Activated CD4-positive, CD25-positive, alpha-beta regulatory T cell treated with anti-CD3 and anti-CD28 coated beads, Interleukin-2, amount 50 U/mL, for 72 hours (primary cell): ENCODE measurements around the gene CHEK2.
"Not testable (repeated sequence)": the region's sequence is repeated elsewhere in the genome, so short reads cannot be mapped to it uniquely, and the experiment has no call there.

Experiments
- DNase-seq: peaks from one replicate; pipeline ENCODE4 v3.0.0; 2021

Gene CHEK2

DNA sequence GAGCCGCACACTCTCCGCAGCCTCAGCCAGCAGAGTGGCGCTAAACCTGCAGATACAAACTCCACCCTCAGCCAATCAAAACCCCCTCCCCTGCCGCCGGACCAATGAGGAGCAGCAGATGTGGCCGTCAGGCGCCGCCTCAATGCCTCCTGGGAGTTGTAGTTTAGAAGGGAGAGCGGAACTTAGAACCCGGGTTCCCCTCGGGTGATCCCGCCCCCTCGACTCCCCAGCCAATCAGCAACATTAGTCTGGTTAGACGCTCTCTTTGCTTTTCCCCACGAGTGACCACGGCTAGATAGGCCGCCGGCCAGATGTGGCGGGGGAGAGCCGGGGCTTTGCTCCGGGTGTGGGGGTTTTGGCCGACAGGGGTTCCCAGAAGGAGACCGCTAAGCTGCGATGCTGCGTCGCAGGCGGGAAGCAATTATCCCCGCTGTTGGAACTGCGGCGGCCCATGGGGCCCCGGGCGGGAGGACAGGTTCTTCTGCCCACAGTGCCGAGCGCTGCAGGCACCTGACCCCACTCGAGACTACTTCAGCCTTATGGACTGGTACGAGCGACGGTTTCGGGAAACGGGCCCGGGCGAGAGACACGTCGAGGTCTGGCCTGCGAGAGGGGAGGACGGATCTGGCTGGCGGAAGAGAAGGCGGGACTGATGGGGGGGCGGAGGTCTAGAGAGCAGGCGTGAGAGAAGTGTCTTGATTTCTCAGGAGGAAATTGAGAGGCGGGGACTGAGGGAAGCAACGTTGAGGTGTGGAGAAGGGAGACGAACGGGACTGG, at the start of gene CHEK2, which contains the start of gene HSCB:
TSS of gene CHEK2 (minus strand) at position 36 of the 777 bp plus-strand sequence. CDS start 7,099 bp downstream, outside the sequence.
TSS of gene HSCB (plus strand) at position 255 of the 777 bp plus-strand sequence. CDS start at position 312, 57 bp downstream.
- peak; percentile 93 for DNase-seq

DNA sequence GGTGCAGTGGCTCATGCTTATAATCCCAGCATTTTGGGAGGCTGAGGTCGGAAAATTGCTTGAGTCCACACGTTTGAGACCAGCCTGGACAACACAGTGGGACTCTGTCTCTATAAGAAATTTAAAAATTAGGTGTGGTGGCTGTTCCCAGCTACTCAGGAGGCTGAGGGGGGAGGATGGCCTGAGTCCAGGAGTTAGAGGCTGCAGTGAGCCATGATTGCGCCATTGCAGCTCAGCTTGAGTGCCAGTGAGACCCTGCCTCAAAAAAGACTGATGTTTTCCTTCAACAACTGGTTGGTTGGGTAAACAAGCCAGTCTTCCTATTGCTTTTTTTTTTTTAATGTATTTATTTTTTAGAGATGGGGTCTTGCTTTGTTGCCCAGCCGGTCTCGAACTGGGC, 49.5 kb upstream of the CHEK2 start:
- no peak for DNase-seq

DNA sequence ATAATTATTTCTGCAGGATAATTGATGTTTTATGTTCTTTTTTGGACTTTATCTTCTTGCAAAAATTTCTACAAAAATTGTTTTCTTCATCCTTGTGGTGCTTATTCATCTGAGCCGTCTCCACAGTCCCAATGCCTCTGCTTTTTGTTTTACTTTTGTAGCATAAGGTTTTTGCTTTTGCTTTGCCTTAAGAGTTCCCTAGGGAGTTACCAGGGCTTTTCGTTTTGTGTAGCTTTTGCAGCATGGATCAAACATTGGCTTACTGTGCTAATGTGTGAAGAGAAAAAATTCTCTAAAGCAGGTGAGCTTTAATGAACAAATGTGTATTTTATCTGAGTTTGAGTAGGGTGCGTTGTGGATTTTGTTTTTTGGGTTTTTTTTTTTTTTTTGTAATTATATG, 47.0 kb upstream of the CHEK2 start:
- no peak for DNase-seq

- DNase-seq, result no peak
These were observed 42.4 kb upstream of the CHEK2 start for GRCh38 chr22:28783786-28784671.

DNA sequence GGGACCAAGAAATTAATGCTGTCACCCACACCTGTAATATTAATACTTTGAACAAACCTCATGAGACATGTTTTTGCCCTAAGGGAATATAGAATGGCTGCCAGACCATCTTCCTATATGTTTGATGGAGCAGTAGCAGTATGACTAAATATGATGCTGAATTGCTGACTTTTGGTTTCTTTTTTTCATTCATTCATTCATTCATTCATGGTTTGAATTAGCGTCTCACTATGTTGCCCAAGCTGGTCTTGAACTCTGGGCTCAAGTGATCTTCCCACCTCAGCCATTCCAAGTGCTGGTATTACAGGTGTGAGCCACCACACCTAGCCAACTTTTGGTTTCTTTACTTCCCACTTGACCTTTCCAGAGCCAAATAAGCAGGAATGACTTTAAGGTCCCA, 38.7 kb upstream of the CHEK2 start:
- DNase-seq, result no peak

DNA sequence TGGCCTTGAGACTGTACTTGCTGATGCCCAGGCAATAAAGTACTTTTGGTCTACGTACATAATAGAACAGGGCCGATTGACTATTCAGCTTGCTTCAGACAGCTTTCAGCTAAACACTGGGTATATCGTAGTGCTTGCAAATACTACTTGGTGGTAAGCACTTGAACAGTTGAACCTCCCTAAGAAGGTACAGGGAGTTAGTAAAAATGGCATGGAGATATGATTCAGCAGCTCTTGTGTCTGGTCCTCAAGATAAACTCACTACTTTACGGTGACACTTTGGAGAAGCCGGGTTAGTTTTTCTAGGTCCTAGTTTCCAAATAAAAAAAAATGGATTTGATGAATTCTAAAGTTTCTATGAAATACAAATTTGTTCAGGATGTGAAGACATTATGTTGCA, 38.2 kb upstream of the CHEK2 start:
- no peak for DNase-seq

DNA sequence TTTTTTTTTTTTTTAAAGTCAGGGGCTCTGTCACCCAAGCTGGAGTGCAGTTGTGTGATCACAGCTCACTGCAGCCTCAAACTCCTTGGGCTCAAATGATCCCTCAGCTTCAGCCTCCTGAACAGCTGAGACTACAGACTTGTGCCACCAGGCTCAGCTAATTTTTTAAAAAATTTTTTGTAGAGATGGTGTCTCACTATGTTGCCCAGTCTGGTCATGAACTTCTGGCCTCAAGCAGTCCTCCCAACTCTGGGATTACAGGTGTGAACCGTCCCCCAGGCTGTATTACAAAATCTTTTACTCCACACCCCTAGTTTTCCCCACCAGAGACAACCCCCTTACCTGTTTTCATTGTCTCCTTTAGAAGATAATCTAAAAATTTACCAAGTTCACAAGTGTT, 32.8 kb upstream of the CHEK2 start:
- DNase-seq, result no peak

DNA sequence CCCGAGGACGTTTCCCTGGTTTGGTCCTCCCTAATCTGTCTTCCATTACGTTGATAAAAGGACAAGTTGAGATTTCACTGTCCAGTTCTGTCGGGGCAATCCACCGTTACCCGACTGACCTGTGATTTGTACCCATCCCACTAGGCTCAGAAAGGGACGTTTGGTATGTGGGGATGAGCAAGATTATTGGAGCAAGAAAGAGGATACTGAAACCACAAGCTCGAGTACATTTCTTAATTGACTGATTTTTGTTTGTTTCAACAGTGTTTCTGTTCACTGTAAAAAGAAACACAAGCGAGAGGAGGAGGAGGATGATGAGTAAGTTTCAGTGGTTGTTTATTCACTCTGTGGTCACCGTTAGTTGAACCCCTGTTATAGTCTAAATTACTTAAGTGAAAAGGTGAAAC, 31.8 kb upstream of the CHEK2 start:
- no peak for DNase-seq

- peak; percentile 90 for DNase-seq
These were observed 31.2 kb upstream of the CHEK2 start, which contains the start of gene CCDC117 for GRCh38 chr22:28772633-28773460. Gene CCDC117 (plus strand): TSS chr22:28772695. CDS start chr22:28772850, 155 bp downstream.

GRCh38 chr22:28771195-28771791, 29.7 kb upstream of the CHEK2 start:
- no peak for DNase-seq

DNA sequence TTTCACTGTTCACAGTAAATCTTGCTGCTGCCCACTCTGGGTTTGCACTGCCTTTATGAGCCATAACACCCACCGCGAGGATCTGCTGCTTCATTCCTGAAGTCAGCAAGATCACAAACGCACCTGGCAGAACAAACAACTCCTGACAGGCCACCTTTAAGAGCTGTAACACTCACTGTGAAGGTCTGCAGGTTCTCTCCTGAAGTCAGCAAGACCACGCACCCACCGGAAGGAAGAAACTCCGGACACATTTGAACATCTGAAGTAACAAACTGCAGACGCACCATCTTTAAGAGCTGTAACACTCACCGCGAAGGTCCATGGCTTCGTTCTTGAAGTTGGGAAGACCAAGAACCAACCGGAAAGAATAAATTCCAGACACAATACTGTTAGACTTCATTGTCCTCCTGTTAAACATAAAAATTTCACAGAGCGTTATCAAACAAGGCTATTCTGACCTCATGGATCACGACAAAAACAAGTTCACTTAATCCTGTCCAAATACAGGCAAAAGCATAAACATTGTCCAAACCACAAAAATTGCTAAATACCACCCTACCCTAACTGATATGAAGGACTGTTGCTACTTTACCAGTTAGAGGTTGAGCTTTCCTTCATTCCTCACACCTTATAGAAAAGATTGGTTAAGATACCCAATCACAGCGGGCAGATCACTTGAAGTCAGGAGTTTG, 27.9 kb upstream of the CHEK2 start:
- DNase-seq, result no peak

GRCh38 chr22:28768701-28769393, 27.2 kb upstream of the CHEK2 start:
- DNase-seq, result no peak

DNA sequence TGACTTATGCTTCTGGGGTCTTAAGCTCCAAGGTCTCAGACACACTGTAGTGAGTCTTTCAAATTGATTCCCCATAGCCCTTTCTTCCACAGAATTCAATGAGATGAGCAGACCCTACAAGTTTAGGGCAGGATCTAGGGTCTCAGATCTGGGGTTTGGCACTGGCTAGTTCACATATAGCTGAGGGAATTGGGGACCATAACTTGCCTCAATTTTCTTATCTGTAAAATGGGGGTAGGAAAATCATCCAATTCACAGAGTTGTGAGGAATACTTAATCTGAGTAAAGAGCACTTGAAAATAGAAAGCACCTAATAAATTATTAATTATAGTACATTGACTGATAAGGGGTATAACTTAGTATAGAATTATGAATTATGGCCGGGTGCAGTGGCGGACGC, 25.0 kb upstream of the CHEK2 start:
- no peak for DNase-seq

DNA sequence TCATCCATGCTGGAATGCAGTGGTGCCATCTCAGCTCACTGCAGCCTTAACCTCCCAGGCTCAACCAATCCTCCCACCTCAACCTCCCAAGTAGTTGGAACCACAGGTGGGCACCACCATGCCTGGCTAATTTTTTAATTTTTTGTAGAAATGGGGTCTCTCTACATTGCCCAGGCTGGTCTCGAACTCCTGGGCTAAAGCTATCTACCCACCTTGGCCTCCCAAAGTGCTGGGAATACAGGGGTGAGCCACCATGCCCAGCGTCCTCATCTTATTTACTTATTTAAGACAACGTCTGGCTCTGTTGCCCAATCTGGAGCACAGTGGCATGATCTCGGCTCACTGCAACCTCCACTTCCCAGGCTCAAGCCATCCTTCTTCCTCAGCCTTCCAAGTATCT, 20.4 kb upstream of the CHEK2 start:
- DNase-seq, result not testable (repeated sequence)

GRCh38 chr22:28761449-28761755, 19.8 kb upstream of the CHEK2 start:
- no peak for DNase-seq

DNA sequence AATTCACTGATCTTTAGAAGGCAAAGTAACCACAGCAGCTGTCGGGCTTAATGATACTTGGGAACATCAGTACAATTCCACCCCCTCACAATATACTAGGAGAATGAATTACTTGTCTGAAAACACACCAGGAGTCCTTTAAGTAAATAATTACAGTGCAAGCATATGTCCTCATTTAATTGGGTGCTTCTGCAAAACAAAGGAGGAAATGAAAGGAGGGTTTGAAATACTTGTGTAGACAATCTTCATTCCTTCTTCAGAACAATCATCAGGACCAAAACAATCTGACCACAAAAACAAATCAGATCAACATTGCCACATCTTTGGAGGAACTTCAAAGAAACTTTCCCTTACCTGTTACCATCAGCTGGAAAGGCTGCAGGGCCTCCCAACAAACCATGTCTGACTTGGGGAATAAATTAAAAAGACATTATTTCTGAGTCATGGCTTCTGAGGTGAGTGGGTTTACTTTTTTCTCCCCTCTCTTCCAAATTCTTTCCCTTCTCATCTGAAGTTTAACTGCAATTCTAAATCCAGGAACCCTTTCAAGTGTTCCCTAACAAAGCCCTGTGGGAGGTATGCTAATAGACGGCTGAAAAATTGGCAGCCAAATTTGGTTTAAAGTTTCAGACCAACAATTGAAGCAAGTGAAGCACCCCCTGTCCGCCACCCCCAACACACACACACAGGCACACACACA, 18.4 kb upstream of the CHEK2 start:
- DNase-seq, result no peak

DNA sequence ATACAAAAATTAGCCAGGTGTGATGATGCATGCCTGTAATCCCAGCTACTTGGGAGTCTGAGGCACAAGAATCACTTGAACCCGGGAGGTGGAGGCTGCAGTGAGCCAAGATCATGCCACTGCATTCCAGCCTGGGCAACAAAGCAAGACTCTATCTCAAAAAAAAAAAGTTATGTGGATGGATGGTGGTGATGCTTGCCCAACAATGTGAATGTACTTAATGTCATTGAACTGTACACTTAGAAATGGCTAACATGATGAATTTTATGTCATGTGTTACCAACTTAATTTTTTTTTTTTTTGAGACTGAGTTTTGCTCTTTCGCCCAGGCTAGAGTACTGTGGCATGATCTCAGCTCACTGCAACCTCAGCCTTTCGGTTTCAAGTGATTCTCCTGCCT, 12.9 kb upstream of the CHEK2 start:
- DNase-seq, result not testable (repeated sequence)

DNA sequence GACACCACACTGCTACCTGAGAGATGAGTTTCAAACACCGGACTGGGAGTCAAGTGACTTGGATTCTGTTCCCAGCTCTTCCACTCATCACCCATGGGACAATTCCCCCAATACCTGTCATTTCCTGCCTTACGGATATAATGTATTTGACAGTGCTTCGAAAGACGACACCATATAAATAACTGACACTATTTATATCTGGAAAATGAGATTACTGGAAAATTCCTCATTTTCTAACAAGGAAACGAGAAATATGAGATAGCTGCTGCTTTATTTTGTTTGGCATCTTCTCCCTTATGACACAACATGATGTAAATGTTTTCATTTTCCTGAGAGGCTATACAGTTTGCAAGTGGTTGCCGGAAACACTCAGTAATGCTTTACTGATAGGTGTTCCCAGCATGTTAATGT, 8.9 kb upstream of the CHEK2 start:
- no peak for DNase-seq

- no peak for DNase-seq
These were observed 2.2 kb upstream of the CHEK2 start for GRCh38 chr22:28743852-28744251.

GRCh38 chr22:28742562-28742962, 942 bp upstream of the CHEK2 start:
- DNase-seq, result no peak
